ENCODE data around the gene ASPN.

DNA sequence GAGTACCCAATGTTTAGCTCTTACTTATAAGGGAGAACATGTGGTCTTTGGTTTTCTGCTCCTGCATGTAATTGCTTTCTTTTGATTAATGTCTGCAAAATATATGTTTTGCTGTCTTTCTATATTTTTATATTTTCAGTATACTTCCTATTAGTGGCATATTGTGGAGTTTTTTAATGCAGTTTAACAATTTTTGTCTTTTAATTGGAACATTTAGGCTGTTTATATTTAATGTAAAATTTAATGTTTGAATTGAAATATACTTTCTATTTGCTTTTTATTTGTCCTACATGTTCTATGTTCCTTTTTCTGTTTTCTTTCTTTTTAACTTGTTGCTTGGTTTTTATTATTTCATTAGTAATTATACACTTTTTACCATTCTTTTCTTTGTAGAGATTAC, 48.6 kb upstream of the ASPN start:
- TF ChIP-seq POLR2A (IDR thresholded peaks at IDR 0.05), result no peak
- TF ChIP-seq, protein P1, sequence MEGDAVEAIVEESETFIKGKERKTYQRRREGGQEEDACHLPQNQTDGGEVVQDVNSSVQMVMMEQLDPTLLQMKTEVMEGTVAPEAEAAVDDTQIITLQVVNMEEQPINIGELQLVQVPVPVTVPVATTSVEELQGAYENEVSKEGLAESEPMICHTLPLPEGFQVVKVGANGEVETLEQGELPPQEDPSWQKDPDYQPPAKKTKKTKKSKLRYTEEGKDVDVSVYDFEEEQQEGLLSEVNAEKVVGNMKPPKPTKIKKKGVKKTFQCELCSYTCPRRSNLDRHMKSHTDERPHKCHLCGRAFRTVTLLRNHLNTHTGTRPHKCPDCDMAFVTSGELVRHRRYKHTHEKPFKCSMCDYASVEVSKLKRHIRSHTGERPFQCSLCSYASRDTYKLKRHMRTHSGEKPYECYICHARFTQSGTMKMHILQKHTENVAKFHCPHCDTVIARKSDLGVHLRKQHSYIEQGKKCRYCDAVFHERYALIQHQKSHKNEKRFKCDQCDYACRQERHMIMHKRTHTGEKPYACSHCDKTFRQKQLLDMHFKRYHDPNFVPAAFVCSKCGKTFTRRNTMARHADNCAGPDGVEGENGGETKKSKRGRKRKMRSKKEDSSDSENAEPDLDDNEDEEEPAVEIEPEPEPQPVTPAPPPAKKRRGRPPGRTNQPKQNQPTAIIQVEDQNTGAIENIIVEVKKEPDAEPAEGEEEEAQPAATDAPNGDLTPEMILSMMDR (IDR thresholded peaks at IDR 0.05), result no peak
